Activated naive CD4-positive, alpha-beta T cell treated with anti-CD3 and anti-CD28 coated beads, Interleukin-2, amount 10 ng/mL, durations not matched to agents 7 days and 5 days (primary cell): ENCODE data around the gene SH3GL1.

Source experiments
- CTCF ChIA-PET: fragments of 350-600 bp; sonication (Branson Sonifier 250); formaldehyde crosslinking; loops from one replicate; lab custom pipeline; 2021; ENCODE audit warnings: antibody characterized with exemption; lab: Charles Lee
- DNase-seq: peaks from one replicate; pipeline ENCODE4 v3.0.0-alpha.2; 2020
- H3K27ac Mint-ChIP-seq: one replicate; pipeline ENCODE4 v1.8.0; 2021; ENCODE audit warnings: mild to moderate bottlenecking, moderate library complexity, mixed read lengths
- H3K27me3 Mint-ChIP-seq: one replicate; pipeline ENCODE4 v1.8.0; 2021; ENCODE audit warnings: mild to moderate bottlenecking, mixed read lengths
- H3K36me3 Mint-ChIP-seq: one replicate; pipeline ENCODE4 v1.8.0; 2021; ENCODE audit warnings: mixed read lengths
- H3K4me1 Mint-ChIP-seq: one replicate; pipeline ENCODE4 v1.8.0; 2021; ENCODE audit warnings: mixed read lengths
- H3K4me3 Mint-ChIP-seq: one replicate; pipeline ENCODE4 v1.8.0; 2021; ENCODE audit warnings: mild to moderate bottlenecking, moderate library complexity, mixed read lengths
- H3K9me3 Mint-ChIP-seq: one replicate; pipeline ENCODE4 v1.8.0; 2021; ENCODE audit warnings: mixed read lengths

Gene SH3GL1

DNA sequence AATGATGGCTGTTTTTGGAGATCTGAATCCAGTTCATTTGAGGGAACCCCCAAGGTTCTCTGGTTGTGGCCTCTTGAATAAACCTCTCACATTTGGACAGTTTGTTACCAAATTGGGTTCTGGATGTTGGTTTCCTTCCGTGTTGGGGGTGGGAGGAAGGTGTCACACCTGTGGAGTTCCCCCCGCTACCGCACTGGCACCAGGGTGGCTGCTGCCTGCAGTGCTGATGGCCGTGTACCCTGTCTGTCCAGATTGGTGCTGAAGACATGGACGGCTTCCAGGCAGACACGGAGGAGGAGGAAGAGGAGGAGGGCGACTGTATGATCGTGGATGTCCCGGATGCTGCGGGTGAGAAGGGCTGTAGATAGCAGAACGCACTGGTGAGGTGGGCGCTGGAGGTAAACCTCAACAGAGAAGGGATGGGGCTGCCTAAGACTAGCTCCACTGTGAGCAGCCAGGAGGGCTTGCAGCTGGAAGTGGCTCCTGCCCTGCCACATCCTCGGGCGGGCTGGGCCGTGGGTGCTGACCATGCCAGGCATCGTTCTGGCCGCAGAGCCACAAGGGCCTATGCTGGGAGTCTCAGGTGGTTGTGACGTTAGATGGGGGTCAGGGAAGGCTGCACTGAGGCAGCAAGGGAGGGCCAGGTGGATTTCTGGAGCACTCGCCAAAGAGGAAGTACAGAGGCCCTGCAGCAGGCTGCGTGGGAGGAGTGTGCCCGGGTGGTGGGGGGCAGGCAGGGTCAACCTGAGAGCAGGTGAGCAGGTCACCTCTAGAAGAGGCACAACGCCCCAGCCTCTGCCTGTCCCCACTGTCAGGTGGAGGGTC is 41.9 kb upstream of the SH3GL1 start:
- Mint-ChIP-seq H3K36me3 (peaks cover 27% of the 10 kb centered on the region), H3K4me1 (peaks cover 2% of the 10 kb centered on the region), H3K4me3 (no peak overlapping the region), H3K9me3 (no peaks in the 10 kb centered on the region), H3K27me3 (no peaks in the 10 kb centered on the region), H3K27ac (peak overlapping the region; percentile 87)
- CTCF ChIA-PET = no interaction called here
- no peak for DNase-seq

DNA sequence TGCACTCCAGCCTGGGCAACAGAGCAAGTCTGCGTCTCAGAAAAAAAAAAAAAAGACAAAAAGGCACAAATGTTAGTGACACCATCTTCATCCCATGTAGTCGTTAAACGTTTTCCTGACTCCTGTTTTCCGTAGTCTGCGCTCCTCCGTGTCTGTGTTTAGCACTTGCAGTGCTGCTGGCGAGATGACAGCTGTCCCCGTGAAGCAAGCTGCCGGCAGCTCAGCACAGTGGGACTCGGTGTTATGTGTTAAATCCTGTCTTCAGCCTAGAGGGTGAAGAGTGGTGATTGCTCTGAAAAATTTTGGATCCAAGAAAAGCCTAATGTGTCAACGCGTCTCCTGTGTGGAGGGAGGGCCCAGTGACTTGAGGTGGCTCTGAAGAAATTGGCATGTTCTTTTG is 38.9 kb upstream of the SH3GL1 start:
- CTCF ChIA-PET = no interaction called here
- Mint-ChIP-seq H3K36me3 (peaks cover 27% of the 10 kb centered on the region), H3K27me3 (no peaks in the 10 kb centered on the region), H3K9me3 (no peaks in the 10 kb centered on the region), H3K4me3 (no peak overlapping the region), H3K4me1 (peaks cover 2% of the 10 kb centered on the region), H3K27ac (peak overlapping the region; percentile 33)
- no peak for DNase-seq

DNA sequence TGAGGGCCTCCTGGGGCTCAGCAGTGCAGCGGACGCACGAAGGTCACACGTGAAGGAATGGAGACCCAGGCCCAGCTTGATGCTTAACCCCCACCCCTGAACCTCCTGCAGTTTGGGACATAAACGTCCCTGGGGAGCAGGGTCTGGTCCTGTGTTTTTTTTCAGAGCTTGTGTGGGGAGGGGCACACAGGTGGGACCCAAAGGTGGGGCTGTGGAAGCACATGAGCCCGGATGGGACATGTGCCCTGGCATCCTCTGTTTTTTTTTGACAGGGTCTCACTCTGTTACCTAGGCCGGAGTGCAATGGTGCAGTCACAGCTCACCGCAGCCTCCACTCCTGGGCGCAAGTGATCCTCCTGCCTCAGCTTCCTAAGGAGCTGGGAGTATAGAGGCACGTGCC is 36.8 kb upstream of the SH3GL1 start:
- Mint-ChIP-seq H3K4me3 (no peak overlapping the region), H3K27me3 (no peaks in the 10 kb centered on the region), H3K36me3 (peaks cover 34% of the 10 kb centered on the region), H3K27ac (no peak overlapping the region), H3K9me3 (no peaks in the 10 kb centered on the region), H3K4me1 (peaks cover 2% of the 10 kb centered on the region)
- CTCF ChIA-PET = interaction anchor here (1.0 kb wide), 1 partner anchor 8 kb away, joined by 3 read pairs; no protein-coding TSS in a partner anchor
- DNase-seq = no peak

DNA sequence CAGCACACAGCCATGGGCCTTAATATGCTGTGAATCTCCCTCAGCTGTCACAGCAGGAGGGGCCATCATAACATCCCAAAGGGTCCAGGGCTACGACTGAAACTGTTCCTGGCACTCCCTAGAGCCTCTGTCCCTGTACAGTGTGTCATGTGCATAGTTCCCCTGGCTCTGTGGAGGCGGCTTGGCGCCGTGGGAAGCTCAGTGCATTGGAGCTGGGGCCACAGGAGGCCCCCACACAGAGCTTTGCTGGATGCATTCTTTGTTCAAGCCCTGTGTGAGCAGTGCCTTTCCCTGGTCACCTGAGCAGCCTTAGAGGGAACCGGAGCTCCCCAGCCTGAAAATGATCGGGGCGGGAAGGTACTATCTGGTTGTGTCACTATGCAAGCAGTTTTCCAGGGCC is 35.9 kb upstream of the SH3GL1 start:
- DNase-seq = no peak
- Mint-ChIP-seq H3K4me3 (no peak overlapping the region), H3K27me3 (no peaks in the 10 kb centered on the region), H3K36me3 (peaks cover 39% of the 10 kb centered on the region), H3K27ac (no peak overlapping the region), H3K4me1 (no peaks in the 10 kb centered on the region), H3K9me3 (no peaks in the 10 kb centered on the region)
- CTCF ChIA-PET = no interaction called here

DNA sequence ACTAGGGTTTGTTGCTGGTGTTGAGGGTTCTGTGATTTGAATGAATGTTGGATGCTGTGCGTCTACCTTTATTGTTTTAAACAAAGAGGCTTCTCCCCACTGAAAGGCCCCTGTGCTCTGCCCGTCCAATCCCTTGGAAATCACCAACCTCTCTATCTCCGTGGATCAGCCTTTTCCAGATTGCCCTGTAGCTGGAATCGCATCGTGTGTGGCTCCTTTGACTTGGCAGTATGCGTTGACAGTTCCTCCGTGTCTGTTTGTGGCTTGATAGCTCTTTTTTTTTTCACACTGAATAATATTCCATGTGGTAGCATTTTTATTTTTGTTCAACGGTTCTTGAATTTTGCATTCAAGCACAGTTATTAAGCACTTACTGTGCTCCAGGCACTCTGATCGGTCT is 34.0 kb upstream of the SH3GL1 start:
- Mint-ChIP-seq H3K27me3 (no peaks in the 10 kb centered on the region), H3K4me1 (no peaks in the 10 kb centered on the region), H3K27ac (no peak overlapping the region), H3K4me3 (no peak overlapping the region), H3K36me3 (peaks cover 45% of the 10 kb centered on the region), H3K9me3 (no peaks in the 10 kb centered on the region)
- CTCF ChIA-PET = no interaction called here
- DNase-seq = no peak

DNA sequence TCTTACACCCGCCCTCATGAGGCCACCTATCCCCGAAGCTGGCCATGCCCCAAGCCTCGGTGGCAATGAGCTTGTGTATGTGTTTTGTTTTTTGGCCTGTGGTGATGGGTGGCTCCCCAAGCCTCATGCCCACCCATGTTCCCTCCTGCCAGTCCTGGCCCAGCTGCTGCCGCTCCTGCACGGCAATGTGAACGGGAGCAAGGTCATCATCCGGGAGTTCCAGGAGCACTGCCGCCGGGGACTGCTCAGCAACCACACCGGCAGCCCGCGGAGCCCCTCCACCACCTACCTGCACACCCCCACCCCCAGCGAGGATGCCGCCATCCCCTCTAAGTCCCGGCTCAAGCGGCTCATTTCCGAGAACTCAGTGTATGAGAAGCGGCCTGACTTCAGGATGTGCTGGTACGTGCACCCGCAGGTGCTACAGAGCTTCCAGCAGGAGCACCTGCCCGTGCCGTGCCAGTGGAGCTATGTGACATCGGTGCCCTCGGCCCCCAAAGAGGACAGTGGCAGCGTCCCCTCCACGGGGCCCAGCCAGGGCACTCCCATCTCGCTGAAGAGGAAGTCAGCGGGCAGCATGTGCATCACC is 32.7 kb upstream of the SH3GL1 start:
- no peak overlapping the region for H3K4me3 Mint-ChIP-seq
- H3K27ac Mint-ChIP-seq = no peak overlapping the region
- H3K9me3 Mint-ChIP-seq = no peaks in the 10 kb centered on the region
- no peaks in the 10 kb centered on the region for H3K4me1 Mint-ChIP-seq
- H3K27me3 Mint-ChIP-seq = no peaks in the 10 kb centered on the region
- CTCF ChIA-PET = no interaction called here
- no peak for DNase-seq
- H3K36me3 Mint-ChIP-seq = peaks cover 48% of the 10 kb centered on the region

DNA sequence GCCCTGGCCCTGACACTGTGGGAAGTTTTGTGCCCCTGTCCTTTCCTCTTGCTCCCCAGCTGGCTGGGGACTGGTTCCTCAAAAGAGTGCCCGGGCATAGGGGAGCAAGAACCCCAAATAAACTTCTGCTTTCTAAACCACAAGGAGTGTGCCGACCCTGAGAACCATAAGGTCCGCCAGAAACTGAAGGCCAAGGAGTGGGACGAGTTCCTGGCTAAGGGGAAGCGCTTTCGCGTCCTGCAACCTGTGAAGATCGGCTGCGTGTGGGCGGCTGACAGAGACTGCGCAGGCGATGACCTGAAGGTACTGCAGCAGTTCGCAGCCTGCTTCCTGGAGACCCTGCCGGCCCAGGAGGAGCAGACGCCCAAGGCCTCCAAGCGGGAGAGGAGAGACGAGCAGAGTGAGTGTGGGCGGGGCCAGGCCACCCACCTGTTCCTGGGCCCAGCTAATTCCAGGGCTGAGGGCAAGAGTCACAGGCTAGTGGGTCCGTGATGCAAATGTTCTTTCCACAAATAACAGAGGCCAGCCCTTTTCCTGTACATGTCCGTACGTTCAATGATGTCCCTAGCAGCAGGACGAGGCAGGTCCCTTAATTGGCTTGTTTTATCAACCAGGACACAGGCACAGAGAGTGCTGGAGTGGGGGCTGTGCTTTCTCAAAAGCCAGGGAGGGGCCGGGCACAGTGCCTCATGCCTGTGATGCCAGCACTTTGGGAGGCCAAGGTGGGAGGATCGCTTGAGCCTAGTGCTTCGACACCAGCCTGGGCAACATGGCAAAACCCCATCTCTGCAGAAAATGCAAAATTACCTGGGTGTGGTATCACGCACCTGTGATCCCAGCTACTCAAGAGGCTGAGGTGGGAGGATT is 31.7 kb upstream of the SH3GL1 start:
- CTCF ChIA-PET = no interaction called here
- Mint-ChIP-seq H3K4me3 (no peak overlapping the region), H3K9me3 (no peaks in the 10 kb centered on the region), H3K4me1 (no peaks in the 10 kb centered on the region), H3K36me3 (peaks cover 45% of the 10 kb centered on the region), H3K27ac (peak overlapping the region; percentile 42), H3K27me3 (no peaks in the 10 kb centered on the region)
- no peak for DNase-seq

DNA sequence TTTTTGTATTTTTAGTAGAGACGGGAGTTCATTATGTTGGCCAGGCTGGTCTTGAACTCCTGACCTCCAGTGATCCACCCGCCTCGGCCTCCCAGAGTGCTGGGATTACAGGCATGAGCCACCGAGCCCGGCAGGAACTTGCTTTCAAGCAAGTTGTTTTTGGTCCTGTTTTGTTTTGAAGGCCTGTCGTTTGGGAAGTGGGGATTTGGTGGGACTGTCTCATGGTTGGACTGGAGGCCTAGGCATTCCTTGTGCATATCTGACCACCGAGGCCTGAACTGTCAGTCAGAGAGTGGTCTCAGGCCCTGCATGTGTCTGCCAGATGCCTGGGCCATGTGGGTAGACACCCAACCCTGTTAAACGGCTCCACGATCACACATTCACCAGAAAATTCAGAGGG is 30.9 kb upstream of the SH3GL1 start:
- peaks cover 45% of the 10 kb centered on the region for H3K36me3 Mint-ChIP-seq
- H3K27ac Mint-ChIP-seq = no peak overlapping the region
- CTCF ChIA-PET = no interaction called here
- no peaks in the 10 kb centered on the region for H3K9me3 Mint-ChIP-seq
- no peaks in the 10 kb centered on the region for H3K4me1 Mint-ChIP-seq
- no peaks in the 10 kb centered on the region for H3K27me3 Mint-ChIP-seq
- no peak for DNase-seq
- H3K4me3 Mint-ChIP-seq = no peak overlapping the region

DNA sequence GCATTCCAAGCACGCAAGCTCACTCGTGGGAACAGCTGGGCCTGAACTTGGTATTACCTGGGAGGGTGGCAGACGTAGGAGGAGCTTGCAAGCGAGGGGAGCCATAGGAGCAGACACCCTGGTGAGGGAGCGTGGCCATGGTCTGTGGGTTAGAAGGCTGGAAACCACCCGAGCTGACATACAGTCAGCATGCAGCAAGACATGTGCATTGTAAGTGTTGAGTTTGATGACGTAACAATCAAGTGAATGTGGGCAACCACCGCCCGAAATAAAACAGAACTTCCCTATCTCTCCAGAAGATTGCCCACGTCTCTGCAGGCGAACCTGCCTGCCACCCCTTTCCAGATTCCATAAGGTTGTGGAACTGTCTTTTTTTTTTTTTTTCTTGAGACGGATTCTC is 30.4 kb upstream of the SH3GL1 start:
- peaks cover 47% of the 10 kb centered on the region for H3K36me3 Mint-ChIP-seq
- H3K27ac Mint-ChIP-seq = no peak overlapping the region
- no peak for DNase-seq
- H3K9me3 Mint-ChIP-seq = no peaks in the 10 kb centered on the region
- CTCF ChIA-PET = no interaction called here
- H3K27me3 Mint-ChIP-seq = no peaks in the 10 kb centered on the region
- H3K4me3 Mint-ChIP-seq = no peak overlapping the region
- H3K4me1 Mint-ChIP-seq = no peaks in the 10 kb centered on the region

DNA sequence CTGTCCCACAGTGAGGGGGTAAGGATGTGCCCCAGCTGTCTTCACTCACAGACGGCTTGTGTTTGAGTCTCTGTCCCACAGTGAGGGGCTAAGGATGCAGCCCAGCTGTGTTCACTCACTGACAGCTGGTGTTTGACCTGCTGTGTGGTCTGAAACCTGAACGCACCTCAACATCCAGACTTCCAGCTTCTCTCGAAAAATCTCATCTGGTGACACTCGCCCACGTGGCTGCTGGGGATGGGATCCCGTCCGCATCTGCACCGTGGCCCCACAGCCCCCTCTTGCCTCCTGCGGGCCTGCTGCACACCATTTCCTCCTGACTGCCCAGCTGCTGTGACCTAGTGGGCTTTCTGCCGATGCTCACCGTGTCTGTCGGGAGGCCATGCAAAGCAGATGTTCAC is 29.4 kb upstream of the SH3GL1 start:
- CTCF ChIA-PET = no interaction called here
- no peak for DNase-seq
- no peaks in the 10 kb centered on the region for H3K4me1 Mint-ChIP-seq
- H3K27ac Mint-ChIP-seq = no peak overlapping the region
- H3K36me3 Mint-ChIP-seq = peaks cover 51% of the 10 kb centered on the region
- H3K4me3 Mint-ChIP-seq = no peak overlapping the region
- no peaks in the 10 kb centered on the region for H3K27me3 Mint-ChIP-seq
- no peaks in the 10 kb centered on the region for H3K9me3 Mint-ChIP-seq

DNA sequence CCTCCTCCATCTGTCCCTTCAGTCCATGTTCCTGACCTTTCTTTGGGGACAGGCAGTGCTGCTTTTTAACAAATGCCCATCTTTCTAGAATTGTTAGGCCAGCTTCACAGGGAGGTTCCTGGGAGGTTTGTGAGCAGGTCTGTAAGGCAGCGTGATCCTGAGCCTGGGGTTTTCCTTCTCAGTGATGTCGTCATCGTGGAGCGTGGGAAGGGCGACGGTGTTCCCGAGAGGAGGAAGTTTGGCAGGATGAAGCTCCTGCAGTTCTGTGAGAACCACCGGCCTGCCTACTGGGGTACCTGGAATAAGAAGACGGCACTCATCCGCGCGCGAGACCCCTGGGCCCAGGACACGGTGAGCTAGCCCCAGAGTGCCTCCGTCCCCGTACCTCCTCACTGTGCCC is 28.9 kb upstream of the SH3GL1 start:
- Mint-ChIP-seq H3K4me1 (no peaks in the 10 kb centered on the region), H3K36me3 (peaks cover 46% of the 10 kb centered on the region), H3K9me3 (no peaks in the 10 kb centered on the region), H3K27ac (no peak overlapping the region), H3K27me3 (no peaks in the 10 kb centered on the region), H3K4me3 (no peak overlapping the region)
- DNase-seq = no peak
- CTCF ChIA-PET = interaction anchor here (1.0 kb wide), 1 partner anchor 8 kb away, joined by 3 read pairs; no protein-coding TSS in a partner anchor

- CTCF ChIA-PET = interaction anchor here (1.0 kb wide), 1 partner anchor 9 kb away, joined by 3 read pairs; no protein-coding TSS in a partner anchor
- no peak overlapping the region for H3K27ac Mint-ChIP-seq
- H3K4me3 Mint-ChIP-seq = no peak overlapping the region
- H3K4me1 Mint-ChIP-seq = peaks cover 5% of the 10 kb centered on the region
- peaks cover 48% of the 10 kb centered on the region for H3K36me3 Mint-ChIP-seq
- H3K27me3 Mint-ChIP-seq = no peaks in the 10 kb centered on the region
- no peaks in the 10 kb centered on the region for H3K9me3 Mint-ChIP-seq
- DNase-seq = no peak
Measured at GRCh38 chr19:4428326-4428975, 28.1 kb upstream of the SH3GL1 start.

GRCh38 chr19:4425537-4425936 is 25.2 kb upstream of the SH3GL1 start:
- CTCF ChIA-PET = no interaction called here
- H3K36me3 Mint-ChIP-seq = peaks cover 37% of the 10 kb centered on the region
- H3K27me3 Mint-ChIP-seq = no peaks in the 10 kb centered on the region
- peaks cover 12% of the 10 kb centered on the region for H3K4me1 Mint-ChIP-seq
- no peak overlapping the region for H3K4me3 Mint-ChIP-seq
- no peak overlapping the region for H3K27ac Mint-ChIP-seq
- no peaks in the 10 kb centered on the region for H3K9me3 Mint-ChIP-seq
- no peak for DNase-seq
